Activated CD8-positive, alpha-beta memory T cell treated with anti-CD3 and anti-CD28 coated beads for 4 hours (primary cell): ENCODE data around the gene IL34.
"Not testable (repeated sequence)": the region's sequence is repeated elsewhere in the genome, so short reads cannot be mapped to it uniquely, and the experiment has no call there.

Source experiments
- DNase-seq, 2 donors: peaks; one replicate each; pipeline ENCODE4 v3.0.0-alpha.2; 2020; ENCODE audit warnings: low read depth in 2 of 2

The IL34 gene

GRCh38 chr16:70656712-70657263 lies 10.4 kb downstream of the IL34 start:
- DNase-seq: no peak

GRCh38 chr16:70657956-70658355 lies 11.6 kb downstream of the IL34 start:
- no peak for DNase-seq

- DNase-seq: no peak
Observed at GRCh38 chr16:70658921-70659320, 12.6 kb downstream of the IL34 start.

GRCh38 chr16:70659546-70659945 lies 13.2 kb downstream of the IL34 start:
- DNase-seq: no peak

- DNase-seq: no peak
Observed at GRCh38 chr16:70659953-70660671, 13.8 kb downstream of the IL34 start.

GRCh38 chr16:70660672-70661350 lies 14.5 kb downstream of the IL34 start:
- DNase-seq: no peak

GRCh38 chr16:70661534-70661917 lies 15.2 kb downstream of the IL34 start:
- DNase-seq: no peak

GRCh38 chr16:70661918-70662641 lies 15.7 kb downstream of the IL34 start:
- no peak for DNase-seq

GRCh38 chr16:70662991-70663523 lies 16.7 kb downstream of the IL34 start:
- no peak for DNase-seq

- DNase-seq: no peak
Observed at GRCh38 chr16:70663524-70664324, 17.4 kb downstream of the IL34 start.

- no peak for DNase-seq
Observed at GRCh38 chr16:70664325-70665112, 18.2 kb downstream of the IL34 start.

- DNase-seq: no peak
Observed at GRCh38 chr16:70665113-70665694, 18.8 kb downstream of the IL34 start.

GRCh38 chr16:70665806-70666735 lies 19.7 kb downstream of the IL34 start:
- no peak for DNase-seq

- DNase-seq: no peak
Observed at GRCh38 chr16:70670175-70670574, 23.8 kb downstream of the IL34 start.

GRCh38 chr16:70670938-70671337 lies 24.6 kb downstream of the IL34 start:
- DNase-seq: not testable (repeated sequence)

- DNase-seq: no peak
Observed at GRCh38 chr16:70674221-70675014, 28.1 kb downstream of the IL34 start.

- DNase-seq: no peak
Observed at GRCh38 chr16:70675851-70676513, 29.6 kb downstream of the IL34 start.
